Measurements from ENCODE around the gene DCAF8L2. TPM values are rescaled to one million over a fixed set of nuclear protein-coding genes. Genes with fewer than 3 reads are reported as not detected.

DCAF8L2 gene
- total RNA-seq, 1 experiment from 2014 or later: not detected

DNA sequence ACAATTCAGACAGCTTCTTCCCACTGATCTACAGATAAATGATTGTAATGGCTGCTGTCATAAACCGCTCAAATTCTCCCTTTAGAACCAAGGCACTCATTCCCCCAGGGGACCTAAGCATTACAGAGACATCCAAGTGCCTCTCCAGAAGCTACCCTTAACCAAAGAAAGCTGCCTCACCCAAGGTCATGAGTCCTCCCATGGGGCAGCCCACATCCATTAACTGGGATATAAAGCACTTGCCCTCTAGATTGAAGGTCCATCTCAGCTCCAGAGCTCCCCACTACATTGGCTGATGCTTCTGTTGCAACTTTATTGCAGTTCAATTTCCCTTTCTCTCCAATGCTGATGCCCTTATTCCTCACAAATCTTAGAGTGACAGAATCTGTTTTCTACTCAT is 40.5 kb upstream of the DCAF8L2 start:
- Mint-ChIP-seq H3K4me1 (no peaks in the 10 kb centered on the region), H3K4me3 (no peak overlapping the region), H3K36me3 (ENCODE audit: insufficient read depth in 1 of 3, low read depth in 3 of 3) (no peaks in the 10 kb centered on the region; a peak in 3 of 7 replicates), H3K9me3 (peaks cover 65 to 68% of the 10 kb centered on the region in 2 experiments), H3K27ac (no peak overlapping the region), H3K27me3 (ENCODE audit: low read depth) (peaks cover 2% of the 10 kb centered on the region)
- Histone ChIP-seq H3K79me2 (ENCODE audit: insufficient read depth, low read length) (no peaks in the 10 kb centered on the region), H3K4ac (ENCODE audit: low read depth, low read length) (no peak overlapping the region), H3K4me1 (ENCODE audit: insufficient read depth, low read length) (no peaks in the 10 kb centered on the region), H2AK5ac (ENCODE audit: insufficient read length, low read length) (no peak overlapping the region), H3K23me2 (ENCODE audit: insufficient read length, low read depth, low read length, poor library complexity, severe bottlenecking) (no peaks in the 10 kb centered on the region), H3K9ac (ENCODE audit: extremely low read depth, insufficient read length, low read length) (no peak overlapping the region), H3K79me1 (ENCODE audit: insufficient read depth, low read depth, low read length, poor library complexity, severe bottlenecking) (no peaks in the 10 kb centered on the region), H2BK5ac (ENCODE audit: insufficient read length, low read length) (no peak overlapping the region), H3K14ac (ENCODE audit: insufficient read depth, low read length) (no peak overlapping the region), H3K9me3 (ENCODE audit: control insufficient read depth, low read depth, low read length) (peaks cover 15% of the 10 kb centered on the region), H3K56ac (ENCODE audit: insufficient read length, low read depth, low read length) (no peak overlapping the region), H3K4me2 (ENCODE audit: insufficient read depth, insufficient read length, low read length) (no peak overlapping the region), H2BK120ac (ENCODE audit: low read depth, low read length, poor library complexity, severe bottlenecking) (no peak overlapping the region), H2BK12ac (ENCODE audit: insufficient read length, low read depth, low read length) (no peak overlapping the region), H2BK20ac (ENCODE audit: low read depth, low read length, poor library complexity, severe bottlenecking) (no peak overlapping the region), H3K18ac (ENCODE audit: insufficient read length, low read depth, low read length) (no peak overlapping the region), H4K20me1 (ENCODE audit: control insufficient read depth, insufficient read depth, insufficient read length) (no peaks in the 10 kb centered on the region), H4K91ac (ENCODE audit: insufficient read length, low read depth, low read length) (no peak overlapping the region), H3T11ph (ENCODE audit: low read length) (no peak overlapping the region), H4K5ac (ENCODE audit: insufficient read length, low read depth, low read length) (no peak overlapping the region), H3K27ac (ENCODE audit: insufficient read length, low read depth, low read length) (no peak overlapping the region), H2BK15ac (ENCODE audit: low read depth, low read length) (no peak overlapping the region), H3K23ac (ENCODE audit: insufficient read length, low read depth, low read length) (no peak overlapping the region), H4K8ac (replicated peaks; ENCODE audit: insufficient read length, low read depth, low read length) (no peak overlapping the region), H3K27me3 (ENCODE audit: insufficient read depth, low read length) (no peaks in the 10 kb centered on the region), H2AFZ (ENCODE audit: low read length) (no peak overlapping the region)
- WGBS (ENCODE audit: extremely low coverage, insufficient read length, low lambda C conversion rate): no CpG with 5 or more reads among the region's 1 CpG
- no peak for TF ChIP-seq CTCF (conservative IDR thresholded peaks at IDR 0.05)
- no peak for DNase-seq

All from H9 (cell line).